ENCODE data around the gene SRP9.

DNA sequence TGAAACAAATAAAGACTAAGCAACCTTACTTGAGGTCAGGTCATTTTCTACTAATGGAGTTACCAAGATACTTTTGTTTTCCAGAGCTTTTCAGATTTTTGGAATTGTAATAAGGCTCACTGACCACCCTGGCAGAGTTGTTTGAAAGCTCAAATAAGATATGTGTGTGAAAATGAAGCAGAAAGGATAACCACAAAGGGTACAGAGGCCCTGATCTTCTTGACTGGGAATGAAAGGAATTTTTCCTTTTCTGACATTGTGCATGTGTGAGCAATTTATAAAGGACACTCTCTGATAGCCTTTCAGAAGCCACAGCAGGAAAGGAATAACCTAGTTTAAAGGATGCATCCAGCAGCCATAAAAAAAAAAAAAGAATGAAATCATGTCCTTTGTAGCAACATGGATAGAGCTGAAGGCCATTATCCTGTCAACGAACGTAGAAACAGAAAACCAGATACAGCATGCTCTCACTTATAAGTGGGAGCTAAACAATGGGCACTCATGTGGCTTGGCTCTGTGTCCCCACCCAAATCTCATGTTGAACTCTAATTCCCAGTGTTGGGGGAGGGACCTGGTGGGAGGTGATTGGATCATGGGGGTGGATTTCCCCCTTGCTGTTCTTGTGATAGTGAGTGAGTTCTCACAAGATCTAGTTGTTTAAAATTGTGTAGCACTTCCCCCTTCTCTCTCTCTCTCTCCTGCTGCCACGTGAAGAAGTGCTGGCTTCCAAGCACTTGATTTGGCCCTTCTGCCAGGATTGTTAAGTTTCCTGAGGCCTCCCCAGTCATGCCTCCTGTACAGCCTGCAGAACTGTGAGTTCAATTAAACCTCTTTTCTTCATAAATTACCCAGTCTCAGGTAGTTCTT, 3.1 kb upstream of the SRP9 start:
- TF ChIP-seq EP300 (IDR thresholded peaks at IDR 0.05), result no peak
- no peak for TF ChIP-seq CTCF (IDR thresholded peaks at IDR 0.05)
